Measurements from ENCODE around the gene EPHB1. TPM values are rescaled to one million over a fixed set of nuclear protein-coding genes. Genes with fewer than 3 reads are reported as not detected.
"Not testable (repeated sequence)": the region's sequence is repeated elsewhere in the genome, so short reads cannot be mapped to it uniquely, and the experiment has no call there.

Gene EPHB1
- total RNA-seq, 4 donors from 2014 or later, result 0.82 to 2.2 (median 1.2) TPM

DNA sequence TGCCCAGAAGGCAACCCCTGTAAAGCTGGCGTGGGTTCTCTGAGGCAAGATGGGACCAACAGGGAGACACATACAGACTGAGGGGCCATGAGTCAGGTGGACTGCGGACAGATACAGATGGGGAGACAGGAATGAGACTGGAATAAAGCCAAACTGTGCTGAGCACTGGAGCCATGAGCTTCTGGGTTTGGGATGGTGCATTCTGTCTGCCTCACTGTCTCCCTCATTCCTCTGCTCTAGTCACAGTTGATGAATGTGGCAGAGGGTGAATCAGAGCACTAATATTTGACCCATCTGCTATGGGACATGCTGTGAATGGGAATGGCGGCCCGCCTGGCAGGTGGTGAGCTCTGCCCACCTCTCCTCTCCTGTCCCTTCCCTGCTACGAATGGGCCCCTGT, 262.9 kb downstream of the EPHB1 start:
- Histone ChIP-seq H3K4me1 (no peaks in the 10 kb centered on the region), H3K27me3 (no peaks in the 10 kb centered on the region), H3K9me3 (no peaks in the 10 kb centered on the region), H3K4me3 (no peak overlapping the region), H3K27ac (no peak overlapping the region), H3K36me3 (no peaks in the 10 kb centered on the region)
- 88% methylated on average over 5 of the region's 5 CpGs; no CpG with 5 or more reads in 1 of the 2 donors for WGBS, 2 donors (ENCODE audit: low coverage in 1 of 2)
- in situ Hi-C loops (cut with MboI; ENCODE audit: low pct_ligation_motif_present in 1 of 4, low pct_unique_long_range_greater_than_20kb in 1 of 4, low sequenced_read_pairs in 3 of 4) (no loop called here), intact Hi-C loops (cut with DNase I; ENCODE audit: low total_unique reads) (no loop called here)
- TF ChIP-seq EP300 (IDR thresholded peaks at IDR 0.05; ENCODE audit: low read depth), result no peak
- no peak for TF ChIP-seq POLR2AphosphoS5 (IDR thresholded peaks at IDR 0.05)
- TF ChIP-seq, protein P1, sequence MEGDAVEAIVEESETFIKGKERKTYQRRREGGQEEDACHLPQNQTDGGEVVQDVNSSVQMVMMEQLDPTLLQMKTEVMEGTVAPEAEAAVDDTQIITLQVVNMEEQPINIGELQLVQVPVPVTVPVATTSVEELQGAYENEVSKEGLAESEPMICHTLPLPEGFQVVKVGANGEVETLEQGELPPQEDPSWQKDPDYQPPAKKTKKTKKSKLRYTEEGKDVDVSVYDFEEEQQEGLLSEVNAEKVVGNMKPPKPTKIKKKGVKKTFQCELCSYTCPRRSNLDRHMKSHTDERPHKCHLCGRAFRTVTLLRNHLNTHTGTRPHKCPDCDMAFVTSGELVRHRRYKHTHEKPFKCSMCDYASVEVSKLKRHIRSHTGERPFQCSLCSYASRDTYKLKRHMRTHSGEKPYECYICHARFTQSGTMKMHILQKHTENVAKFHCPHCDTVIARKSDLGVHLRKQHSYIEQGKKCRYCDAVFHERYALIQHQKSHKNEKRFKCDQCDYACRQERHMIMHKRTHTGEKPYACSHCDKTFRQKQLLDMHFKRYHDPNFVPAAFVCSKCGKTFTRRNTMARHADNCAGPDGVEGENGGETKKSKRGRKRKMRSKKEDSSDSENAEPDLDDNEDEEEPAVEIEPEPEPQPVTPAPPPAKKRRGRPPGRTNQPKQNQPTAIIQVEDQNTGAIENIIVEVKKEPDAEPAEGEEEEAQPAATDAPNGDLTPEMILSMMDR (IDR thresholded peaks at IDR 0.05), result no peak
- no peak for TF ChIP-seq POLR2A (IDR thresholded peaks at IDR 0.05)
- DNase-seq, result no peak

DNA sequence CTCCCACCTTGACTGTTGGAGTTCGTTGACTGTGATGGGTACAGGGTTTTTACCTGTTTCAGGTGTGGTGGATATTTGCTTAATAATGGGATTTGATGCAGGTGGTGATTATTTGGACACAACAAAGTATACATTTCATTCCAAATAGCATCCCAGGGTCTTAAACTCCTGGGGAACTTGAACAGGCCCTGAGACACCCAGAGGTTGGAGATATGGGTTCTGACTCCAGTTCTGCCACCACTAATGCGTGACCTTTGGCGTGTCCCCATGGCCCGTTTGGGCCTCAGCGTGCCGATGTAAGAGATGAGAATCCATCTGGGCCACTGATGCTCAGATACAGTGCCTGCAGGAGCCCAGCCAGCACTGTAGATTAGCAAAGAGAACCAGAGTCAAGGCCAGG, 264.5 kb downstream of the EPHB1 start:
- no peak overlapping the region for H3K27ac ChIP-seq
- DNase-seq, result no peak
- intact Hi-C loops (cut with DNase I; ENCODE audit: low total_unique reads) (no loop called here), in situ Hi-C loops (cut with MboI; ENCODE audit: low pct_ligation_motif_present in 1 of 4, low pct_unique_long_range_greater_than_20kb in 1 of 4, low sequenced_read_pairs in 3 of 4) (no loop called here)
- H3K9me3 ChIP-seq, result no peaks in the 10 kb centered on the region
- H3K4me3 ChIP-seq, result no peak overlapping the region
- H3K4me1 ChIP-seq, result no peaks in the 10 kb centered on the region
- no peaks in the 10 kb centered on the region for H3K36me3 ChIP-seq
- 20 to 86% methylated on average over 1 to 6 of the region's 6 CpGs for WGBS, 2 donors (ENCODE audit: low coverage in 1 of 2)
- no peaks in the 10 kb centered on the region for H3K27me3 ChIP-seq
- TF ChIP-seq, protein P1 (IDR thresholded peaks at IDR 0.05), result no peak
- no peak for TF ChIP-seq POLR2A (IDR thresholded peaks at IDR 0.05)
- no peak for TF ChIP-seq POLR2AphosphoS5 (IDR thresholded peaks at IDR 0.05)

DNA sequence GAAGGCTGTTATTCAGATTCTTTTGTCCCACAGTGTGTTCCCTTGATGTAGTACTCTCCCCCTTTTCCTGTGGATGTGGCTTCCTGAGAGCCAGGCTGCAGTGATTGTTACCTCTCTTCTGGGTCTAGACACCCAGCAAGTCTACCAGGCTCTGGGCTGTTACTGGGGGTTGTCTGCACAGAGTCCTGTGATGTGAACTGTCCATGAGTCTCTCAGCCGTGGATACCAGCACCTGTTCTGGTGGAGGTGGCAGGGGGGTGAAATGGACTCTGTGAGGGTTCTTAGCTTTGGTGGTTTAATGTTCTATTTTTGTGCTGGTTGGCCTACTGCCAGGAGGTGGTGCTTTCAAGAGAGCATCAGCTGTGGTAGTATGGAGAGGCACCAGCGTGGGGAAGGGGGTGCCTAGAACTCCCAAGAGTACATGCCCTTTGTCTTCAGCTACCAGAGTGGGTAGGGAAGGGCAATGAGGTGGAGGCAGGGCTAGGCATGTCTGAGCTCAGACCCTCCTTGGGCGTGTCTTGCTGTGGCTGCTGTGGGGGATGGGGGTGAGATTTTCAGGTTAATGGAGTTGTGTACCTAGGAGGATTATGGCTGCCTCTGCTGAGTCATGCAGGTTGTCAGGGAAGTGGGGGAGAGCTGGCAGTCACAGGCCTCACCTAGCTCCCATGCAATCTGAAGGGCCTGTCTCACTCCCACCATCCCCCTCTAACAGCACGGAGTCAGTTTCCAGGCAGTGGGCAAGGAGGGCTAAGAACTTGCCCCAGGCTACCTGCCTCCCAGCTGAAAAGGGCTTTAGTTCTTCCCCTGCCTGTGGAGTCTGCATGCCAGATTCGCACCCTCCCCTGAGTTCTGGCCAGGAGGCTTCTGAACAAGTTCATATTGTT, 272.0 kb downstream of the EPHB1 start:
- DNase-seq; H3K4me1 ChIP-seq; H3K9me3 ChIP-seq; H3K4me3 ChIP-seq; intact Hi-C loops (cut with DNase I; ENCODE audit: low total_unique reads); H3K27me3 ChIP-seq; H3K27ac ChIP-seq; H3K36me3 ChIP-seq; in situ Hi-C loops (cut with MboI; ENCODE audit: low pct_ligation_motif_present in 1 of 4, low pct_unique_long_range_greater_than_20kb in 1 of 4, low sequenced_read_pairs in 3 of 4): not testable (repeated sequence)
- WGBS, 2 donors (ENCODE audit: low coverage in 1 of 2), result 53 to 80% methylated on average over 1 to 5 of the region's 5 CpGs

DNA sequence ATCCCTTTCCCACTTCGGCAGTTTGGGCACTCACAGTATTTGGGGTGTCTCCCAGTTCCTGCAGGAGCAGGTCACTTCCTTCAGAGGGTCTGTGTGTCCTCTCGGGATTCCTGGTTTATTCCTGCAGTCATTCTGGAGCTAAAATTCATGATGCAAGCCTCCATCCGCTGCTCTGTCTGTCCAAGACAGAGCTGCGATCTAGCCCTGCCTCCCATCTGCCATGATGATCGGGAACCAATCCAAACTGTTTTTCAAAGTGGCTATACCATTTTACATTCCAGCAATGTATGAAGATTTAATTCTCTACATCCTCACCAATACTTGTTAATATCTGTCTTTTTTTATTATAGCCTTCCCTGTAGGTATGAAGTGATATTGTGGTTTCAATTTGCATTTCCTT, 273.0 kb downstream of the EPHB1 start:
- WGBS, 2 donors (ENCODE audit: low coverage in 1 of 2), result 90 to 95% methylated on average over 3 to 5 of the region's 5 CpGs
- no peak for DNase-seq
- H3K4me1 ChIP-seq, result no peaks in the 10 kb centered on the region
- intact Hi-C loops (cut with DNase I; ENCODE audit: low total_unique reads), result no loop called here
- no peaks in the 10 kb centered on the region for H3K36me3 ChIP-seq
- H3K4me3 ChIP-seq, result no peak overlapping the region
- no peaks in the 10 kb centered on the region for H3K27me3 ChIP-seq
- H3K9me3 ChIP-seq, result no peaks in the 10 kb centered on the region
- TF ChIP-seq POLR2AphosphoS5 (IDR thresholded peaks at IDR 0.05), result no peak
- TF ChIP-seq, protein P1 (IDR thresholded peaks at IDR 0.05), result no peak
- no peak for TF ChIP-seq EP300 (IDR thresholded peaks at IDR 0.05; ENCODE audit: low read depth)
- TF ChIP-seq POLR2A (IDR thresholded peaks at IDR 0.05), result no peak
- in situ Hi-C loops (cut with MboI; ENCODE audit: low pct_ligation_motif_present in 1 of 4, low pct_unique_long_range_greater_than_20kb in 1 of 4, low sequenced_read_pairs in 3 of 4), result no loop called here
- no peak overlapping the region for H3K27ac ChIP-seq

All from transverse colon (tissue), 4 donors.